B cell (primary cell): ENCODE results near the gene ABL1. TPM values are rescaled to one million over a fixed set of nuclear protein-coding genes. Genes with fewer than 3 reads are reported as not detected.

Experiments
- ATAC-seq: fragments of 200-7000 bp; cut with Tn5 transposase; one replicate; pipeline ENCODE4 v1.10.0; 2021; ENCODE audit warnings: low read depth, mild to moderate bottlenecking, moderate number of reproducible peaks, moderate library complexity
- CTCF ChIA-PET: fragments of 350-600 bp; sonication (Branson Sonifier 250); formaldehyde crosslinking; loops from one replicate; lab custom pipeline; 2021; ENCODE audit warnings: antibody characterized with exemption, inconsistent platforms; lab: Charles Lee
- POLR2A ChIA-PET: fragments of 350-600 bp; sonication (Branson Sonifier 250); formaldehyde crosslinking; loops from one replicate; lab custom pipeline; 2021; ENCODE audit warnings: antibody characterized with exemption; lab: Charles Lee
- DNase-seq: peaks from one replicate; pipeline ENCODE4 v3.0.0; 2013
- H2AFZ ChIP-seq: 2 replicates; pipeline ENCODE4 v1.6.1; 2012; ENCODE audit warnings: mild to moderate bottlenecking, low read depth, low read length; ENCODE audit not compliant: insufficient read depth, poor library complexity, severe bottlenecking
- H3K27ac ChIP-seq, 2 donors: 1 replicate in 1 of 2; 2 replicates in 1 of 2; pipeline ENCODE4 v1.5.1; 2012 to 2013; ENCODE audit warnings: low read length in 2 of 2, mild to moderate bottlenecking in 2 of 2, moderate library complexity in 1 of 2
- H3K27me3 ChIP-seq, 4 experiments: fragments of 200-600 bp in 1 of 4; sonication (generic) in 1 of 4; replicated peaks in 1 of 4; 1 replicate in 2 of 4; 2 replicates in 2 of 4; pipeline versions ENCODE4 v1.6.1 to v1.7.0; 2013 to 2016; ENCODE audit warnings: low read length in 3 of 4, mild to moderate bottlenecking in 2 of 4, mixed read lengths in 1 of 4, moderate library complexity in 1 of 4; ENCODE audit not compliant: insufficient read depth in 4 of 4, control insufficient read depth in 3 of 4; ENCODE audit errors: control extremely low read depth in 1 of 4
- H3K36me3 ChIP-seq, 2 experiments: replicated peaks in 1 of 2; 1 replicate in 1 of 2; 2 replicates in 1 of 2; pipeline versions ENCODE4 v1.6.1 to v1.7.1; 2013; ENCODE audit warnings: low read length in 1 of 2; ENCODE audit not compliant: insufficient read depth in 2 of 2, control insufficient read depth in 1 of 2; ENCODE audit errors: control extremely low read depth in 1 of 2, extremely low read depth in 1 of 2
- H3K4me1 ChIP-seq, 2 donors: fragments of 200-600 bp in 1 of 2; sonication (generic) in 1 of 2; 1 replicate in 1 of 2; 2 replicates in 1 of 2; pipeline versions ENCODE4 v1.5.1 to v1.6.1; 2013 to 2017; ENCODE audit warnings: low read length in 2 of 2; ENCODE audit not compliant: control insufficient read depth in 2 of 2, insufficient read depth in 2 of 2
- H3K4me2 ChIP-seq: replicated peaks from 2 replicates; pipeline ENCODE3; 2012; ENCODE audit warnings: mild to moderate bottlenecking, low read depth, low read length; ENCODE audit not compliant: poor library complexity, severe bottlenecking
- H3K4me3 ChIP-seq, 5 experiments: fragments of 200-600 bp in 1 of 5; sonication (generic) in 1 of 5; 1 replicate in 3 of 5; 2 replicates in 2 of 5; pipeline versions ENCODE4 v1.5.1 to v1.7.0; 2011 to 2016; ENCODE audit warnings: low read length in 4 of 5, mild to moderate bottlenecking in 4 of 5, low read depth in 2 of 5, control low read depth in 1 of 5, moderate library complexity in 1 of 5; ENCODE audit not compliant: insufficient read depth in 1 of 5; ENCODE audit errors: control extremely low read depth in 1 of 5, extremely low read depth in 1 of 5
- H3K79me2 ChIP-seq: fragments of 200-600 bp; sonication (generic); one replicate; pipeline ENCODE4 v1.6.0; 2016; ENCODE audit warnings: low read length; ENCODE audit not compliant: control insufficient read depth, insufficient read depth
- H3K9ac ChIP-seq: fragments of 200-600 bp; sonication (generic); 2 replicates; pipeline ENCODE4 v1.6.1; 2017; ENCODE audit warnings: mild to moderate bottlenecking, low read length, moderate library complexity
- H3K9me3 ChIP-seq, 3 donors: one replicate each; pipeline versions ENCODE4 v1.6.1 to v1.7.1; 2013; ENCODE audit warnings: low read length in 2 of 3; ENCODE audit not compliant: control insufficient read depth in 2 of 3, insufficient read depth in 1 of 3; ENCODE audit errors: control extremely low read depth in 1 of 3
- H4K20me1 ChIP-seq: 2 replicates; pipeline ENCODE4 v1.6.0; 2012; ENCODE audit warnings: mild to moderate bottlenecking, low read length; ENCODE audit not compliant: insufficient read depth, control insufficient read depth, poor library complexity, severe bottlenecking
- H3K27ac Mint-ChIP-seq: one replicate; pipeline ENCODE4 v1.8.0; 2021; ENCODE audit warnings: mixed read lengths
- H3K27me3 Mint-ChIP-seq: one replicate; pipeline ENCODE4 v1.8.0; 2021; ENCODE audit warnings: mixed read lengths
- H3K4me1 Mint-ChIP-seq: one replicate; pipeline ENCODE4 v1.8.0; 2021; ENCODE audit warnings: mixed read lengths
- H3K4me3 Mint-ChIP-seq: one replicate; pipeline ENCODE4 v1.8.0; 2021; ENCODE audit warnings: mixed read lengths
- H3K9me3 Mint-ChIP-seq: one replicate; pipeline ENCODE4 v1.8.0; 2022; ENCODE audit warnings: mixed read lengths; ENCODE audit not compliant: insufficient read depth
- CTCF ChIP-seq: fragments of 200-600 bp; IDR thresholded peaks from one replicate; pipeline ENCODE4 v1.8.0; 2022; ENCODE audit warnings: antibody characterized with exemption, mild to moderate bottlenecking
- EZH2 ChIP-seq: IDR thresholded peaks from 2 replicates; pipeline ENCODE4 v1.6.1; 2012; ENCODE audit warnings: borderline replicate concordance, low read depth, mild to moderate bottlenecking, moderate library complexity, low read length; ENCODE audit not compliant: insufficient read depth, poor library complexity, severe bottlenecking
- WGBS: methylation state at CpG from one replicate; pipeline ENCODE4 v1.1.5; 2013; ENCODE audit warnings: missing lambda C conversion rate; ENCODE audit not compliant: insufficient coverage; 5-methylcytosine and 5-hydroxymethylcytosine counted together
- intact Hi-C: fragments of 100-400 bp; cut with micrococcal nuclease; formaldehyde crosslinking; loops from one replicate; pipeline ENCODE4 v1.10.0; 2022
- polyA plus RNA-seq: library from polyadenylated mRNA; depleted of rRNA; stranded (reverse); fragments of >200 nt; gene quantifications from 2 replicates; pipeline ENCODE4 v1.2.3, GENCODE V29; 2012
- total RNA-seq, 2 donors: library from RNA; stranded (reverse); fragments of 120-200 nt in 1 of 2; gene quantifications; 1 replicate in 1 of 2; 2 replicates in 1 of 2; pipeline versions ENCODE4 v1.2.3 to v1.2.4, GENCODE V29; 2013 to 2022

ABL1 gene
- total and polyA plus RNA-seq, 2 donors (not counting 1 experiment from before 2014, with no cell fraction given): 11.9 to 46.0 TPM

GRCh38 chr9:130842545-130842944 is 7.5 kb downstream of the ABL1 start:
- POLR2A ChIA-PET: no interaction called here

More at GRCh38 chr9:130842545-130842944, 7.5 kb downstream of the ABL1 start:
- H3K4me2 ChIP-seq: no peak overlapping the region
- no peaks in the 10 kb centered on the region for H3K9me3 ChIP-seq
- CTCF ChIA-PET: interaction anchor here (0.7 kb wide), 1 partner anchor 17 kb away, joined by 3 read pairs; no protein-coding TSS in a partner anchor
- Mint-ChIP-seq H3K4me1 (peaks cover 26% of the 10 kb centered on the region), H3K9me3 (no peaks in the 10 kb centered on the region), H3K27ac (no peak overlapping the region), H3K4me3 (no peak overlapping the region), H3K27me3 (no peaks in the 10 kb centered on the region)
- peaks cover 0 to 3% of the 10 kb centered on the region in 2 donors for H3K4me1 ChIP-seq
- TF ChIP-seq EZH2 (no peak), CTCF (no peak)
- H4K20me1 ChIP-seq: peaks cover 23% of the 10 kb centered on the region
- no peaks in the 10 kb centered on the region for H3K27me3 ChIP-seq
- H3K36me3 ChIP-seq: peaks cover 0 to 1% of the 10 kb centered on the region in 2 experiments
- ATAC-seq: no peak
- no peak overlapping the region for H3K27ac ChIP-seq
- 78% methylated on average over 2 of the region's 4 CpGs for WGBS
- no peak for DNase-seq
- no peak overlapping the region for H3K9ac ChIP-seq
- intact Hi-C loops: no loop called here
- H3K4me3 ChIP-seq: no peak overlapping the region
- H3K79me2 ChIP-seq: peaks cover 49% of the 10 kb centered on the region
- no peak overlapping the region for H2AFZ ChIP-seq
